Hypothalamus (tissue), 51 donors: ENCODE results near the gene CFLAR.

Experiments used
- DNase-seq, 51 donors: peaks; one replicate each; lab custom pipeline; 2025; lab: John Stamatoyannopoulos, UW

CFLAR gene

GRCh38 chr2:201116115-201116958 is at the start of gene CFLAR:
Gene CFLAR, plus strand, starts transcription at chr2:201116164. Its CDS starts 13,702 bp downstream, at chr2:201129866.
- DNase-seq: peak in 48 of 51 donors; percentile 14 to 91 (median 65)

DNA sequence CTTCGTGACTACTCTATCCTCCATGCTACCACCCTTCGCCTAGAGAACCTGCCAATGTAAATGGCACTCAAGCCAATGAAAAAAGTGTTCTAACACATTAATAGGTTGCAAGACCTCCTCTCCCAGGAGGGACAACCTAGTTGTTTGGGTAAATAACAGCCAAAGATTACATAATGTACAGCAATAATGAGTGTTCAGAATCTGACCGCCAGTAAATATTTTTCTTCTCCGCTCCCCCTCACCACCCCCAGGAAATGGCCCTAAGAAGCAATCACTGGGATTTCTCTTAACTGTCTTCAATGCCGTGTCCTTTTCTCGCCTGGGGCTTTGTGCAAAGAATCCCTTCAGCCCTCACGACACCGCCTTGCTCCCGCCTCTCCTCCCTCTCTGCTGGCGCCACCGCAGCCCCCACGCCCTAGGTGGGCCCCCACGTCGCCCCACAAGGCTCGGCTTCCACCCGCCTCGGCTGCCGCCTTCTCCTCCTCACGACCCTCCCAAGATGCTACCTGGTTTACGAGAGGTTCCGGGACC is 45.0 kb upstream of the CFLAR start:
- DNase-seq: peak in 3 of 51 donors; percentile 18 to 68 (median 39)

DNA sequence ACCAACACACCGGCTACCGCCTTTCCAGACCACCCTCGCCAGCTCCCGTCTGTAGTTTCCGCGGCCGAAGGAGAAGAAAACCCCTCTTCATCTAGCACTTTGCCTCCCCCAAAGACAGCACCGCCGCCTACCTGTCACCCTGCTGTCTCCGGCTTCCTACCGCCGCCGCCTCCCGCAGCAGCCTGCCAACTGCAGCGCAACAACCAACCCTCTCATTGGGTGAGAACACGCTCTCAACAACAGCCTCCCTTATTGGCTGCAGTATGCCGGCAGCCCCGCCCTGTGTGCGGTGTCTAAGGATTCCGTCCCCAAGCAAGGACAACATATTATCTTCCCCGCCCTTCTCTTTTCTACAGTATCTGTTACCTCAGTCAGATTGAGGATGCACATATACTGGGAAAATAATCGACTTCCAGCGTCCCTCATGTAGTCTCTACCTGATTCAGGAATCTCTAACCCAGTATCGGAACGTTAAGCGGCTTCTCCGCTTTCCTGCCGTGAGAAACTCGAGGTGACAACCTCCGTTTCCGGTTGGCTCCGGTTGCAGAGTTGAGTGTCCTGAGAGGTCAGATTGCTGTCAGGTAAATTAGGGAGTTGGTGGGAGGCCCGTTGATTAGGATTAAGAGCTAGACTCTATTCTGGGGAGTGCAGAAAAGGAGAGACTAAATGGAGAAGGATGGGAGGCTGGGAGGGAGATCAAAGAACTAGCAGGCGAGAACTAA is 44.3 kb upstream of the CFLAR start, which contains the start of the genes HYCC2 and NDUFB3:
Gene HYCC2 (minus strand): TSS at position 193 of the 722 bp plus-strand sequence. CDS start 47,662 bp downstream, outside the sequence.
Gene NDUFB3 (plus strand): TSS at position 523 of the 722 bp plus-strand sequence. CDS start 6,882 bp downstream, outside the sequence.
- peak; percentile 41 to 99 (median 86) for DNase-seq

GRCh38 chr2:201072201-201072530 is 43.8 kb upstream of the CFLAR start:
- no peak for DNase-seq

DNA sequence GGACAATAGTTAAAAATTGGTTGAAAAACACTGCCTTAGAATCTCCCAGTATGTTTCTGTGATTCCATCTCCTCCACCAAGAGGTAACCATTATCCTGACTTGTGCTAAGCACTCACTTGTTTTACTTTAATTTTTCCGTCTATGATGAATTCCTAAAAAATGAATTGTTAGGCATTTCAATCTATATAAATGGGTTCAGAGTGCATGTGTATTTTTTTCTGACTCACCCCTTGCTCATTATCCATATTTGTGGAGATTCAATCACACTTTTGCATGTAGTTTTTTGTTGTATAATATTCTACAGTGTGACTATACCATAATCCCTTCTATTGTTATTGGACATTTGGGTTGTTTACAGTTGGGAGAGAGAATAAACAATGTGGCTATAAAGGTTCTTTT is 42.9 kb upstream of the CFLAR start:
- no peak for DNase-seq

DNA sequence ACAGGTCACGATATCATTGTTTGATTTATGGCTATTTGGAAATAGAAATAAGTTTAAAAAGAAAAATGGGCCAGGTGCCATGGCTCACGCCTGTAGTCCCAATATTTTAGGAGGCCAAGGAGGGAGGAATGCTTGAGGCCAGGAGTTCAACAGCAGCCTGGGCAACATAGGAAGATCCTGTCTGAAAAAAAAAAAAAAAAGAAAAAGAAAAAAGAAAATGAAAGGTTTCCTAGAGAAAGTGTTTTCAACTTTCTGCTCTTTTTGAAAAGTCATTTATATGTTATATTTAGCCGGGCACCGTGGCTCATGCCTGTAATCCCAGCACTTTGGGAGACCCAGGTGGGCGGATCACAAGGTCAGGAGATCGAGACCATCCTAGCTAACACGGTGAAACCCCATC is 41.0 kb upstream of the CFLAR start:
- no peak for DNase-seq

GRCh38 chr2:201084863-201085262 is 31.1 kb upstream of the CFLAR start:
- DNase-seq: no peak

- DNase-seq: no peak
Observed at GRCh38 chr2:201090574-201090973, 25.4 kb upstream of the CFLAR start.

DNA sequence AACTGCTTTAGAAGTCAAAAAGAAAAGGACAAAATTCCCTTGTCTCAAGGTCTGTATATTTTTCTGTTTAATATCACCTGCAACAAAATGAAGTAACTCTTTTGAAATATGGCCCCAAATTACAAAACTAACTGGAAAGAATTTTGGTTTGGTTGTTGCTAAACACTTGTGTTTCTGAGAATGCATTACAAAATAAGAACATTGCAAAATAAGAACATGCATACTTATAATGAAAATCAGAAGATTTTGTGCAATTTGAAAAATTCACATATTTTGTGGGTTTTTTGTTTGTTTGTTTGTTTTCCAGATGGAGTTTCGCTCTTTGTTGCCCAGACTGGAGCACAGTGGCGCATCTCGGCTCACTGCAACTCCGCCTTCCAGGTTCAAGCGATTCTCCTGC is 22.4 kb upstream of the CFLAR start:
- DNase-seq: no peak

- DNase-seq: no peak
Observed at GRCh38 chr2:201100497-201100896, 15.5 kb upstream of the CFLAR start.

GRCh38 chr2:201105759-201106158 is 10.2 kb upstream of the CFLAR start:
- DNase-seq: no peak

DNA sequence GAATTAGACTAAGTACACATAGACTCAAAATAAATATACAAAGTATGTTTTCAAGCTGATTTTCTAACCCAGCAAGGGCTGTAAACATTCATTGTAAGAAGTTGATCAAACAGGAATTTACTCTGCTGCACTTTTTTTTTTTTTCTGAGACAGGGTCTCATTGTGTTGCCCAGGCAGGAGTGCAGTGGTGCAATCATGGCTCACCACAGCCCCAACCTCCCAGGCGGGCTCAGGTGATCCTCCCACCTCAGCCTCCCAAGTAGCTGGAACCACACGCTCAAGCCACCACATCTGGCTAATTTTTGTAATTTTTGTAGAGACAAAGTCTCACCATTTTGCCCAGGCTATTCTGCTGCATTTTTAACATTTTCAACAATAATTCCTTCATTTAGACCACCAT is 8.3 kb upstream of the CFLAR start:
- no peak for DNase-seq

GRCh38 chr2:201108341-201108740 is 7.6 kb upstream of the CFLAR start:
- no peak for DNase-seq

DNA sequence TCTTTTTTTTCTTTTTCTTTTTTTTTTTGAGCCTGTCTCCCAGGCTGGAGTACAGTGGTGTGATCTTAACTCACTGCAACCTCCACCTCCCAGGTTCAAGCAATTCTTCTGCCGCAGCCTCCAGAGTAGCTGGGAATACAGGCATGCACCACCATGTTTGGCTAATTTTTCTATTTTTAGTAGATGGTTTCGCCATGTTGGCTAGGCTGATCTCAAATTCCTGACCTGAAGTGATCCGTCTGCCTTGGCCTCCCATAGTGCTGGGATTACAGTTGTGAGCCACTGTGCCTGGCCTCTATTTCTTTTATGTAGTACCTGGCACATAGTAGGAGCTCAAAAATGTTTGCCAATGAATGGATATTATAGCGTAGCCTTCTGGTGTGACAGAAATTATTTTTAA is 6.8 kb upstream of the CFLAR start:
- no peak for DNase-seq

DNA sequence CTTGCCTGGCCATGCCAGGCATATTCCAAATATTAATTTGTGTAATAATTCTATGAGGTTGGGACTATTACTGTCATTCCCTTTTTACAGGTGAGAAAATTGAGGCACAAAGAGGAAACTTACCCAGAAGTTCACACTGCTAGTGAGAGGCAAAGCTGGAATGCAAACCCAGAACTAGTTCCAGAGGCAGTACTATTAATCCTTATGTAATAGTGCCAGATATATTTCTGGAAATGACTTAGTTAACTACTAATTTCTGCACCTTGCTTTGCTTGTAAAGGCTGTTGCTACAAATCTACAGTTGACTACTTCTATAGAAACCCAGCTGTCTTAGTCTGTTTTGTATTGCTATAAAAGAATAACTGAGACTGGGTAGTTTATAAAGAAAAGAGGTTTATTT is 5.3 kb upstream of the CFLAR start:
- no peak for DNase-seq

GRCh38 chr2:201111096-201111495 is 4.9 kb upstream of the CFLAR start:
- DNase-seq: no peak

DNA sequence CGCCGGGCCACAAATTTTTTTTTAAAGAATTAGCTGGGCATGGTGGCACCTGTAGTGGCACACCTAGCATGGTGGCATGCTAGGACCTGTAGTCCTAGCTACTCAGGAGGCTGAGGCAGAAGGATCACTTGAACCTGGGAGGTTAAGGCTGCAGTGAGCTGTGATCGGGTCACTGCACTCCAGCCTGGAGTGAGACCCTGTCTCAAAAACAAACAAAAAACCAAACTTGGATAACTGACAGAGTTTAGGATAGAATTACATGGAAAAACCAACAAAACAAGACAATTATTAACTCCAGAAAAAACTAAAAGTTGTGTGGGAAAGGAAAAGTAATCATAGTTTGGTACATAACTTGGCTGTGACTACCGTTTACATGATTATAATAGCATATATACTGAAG is 1.6 kb upstream of the CFLAR start:
- DNase-seq: no peak

DNA sequence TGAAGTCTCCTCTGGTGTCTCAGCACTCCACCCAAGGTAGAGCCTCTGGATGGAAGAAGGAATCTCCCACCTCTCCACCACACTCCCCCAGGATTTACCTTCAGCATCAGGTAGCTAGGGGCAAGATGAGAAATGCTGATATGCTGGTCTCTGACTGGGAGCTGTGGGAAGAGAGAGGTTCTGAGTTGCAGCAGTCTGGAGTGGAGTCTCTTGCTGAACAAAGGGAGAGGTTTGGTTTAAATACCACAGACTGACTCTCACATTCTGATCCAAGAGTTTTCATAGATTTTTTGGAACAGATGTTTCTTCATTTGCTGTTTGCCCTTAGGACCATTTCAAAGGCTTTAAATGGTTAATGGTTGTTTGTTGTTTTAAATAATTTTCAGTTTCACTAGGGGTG is 1.1 kb upstream of the CFLAR start:
- DNase-seq: no peak

DNA sequence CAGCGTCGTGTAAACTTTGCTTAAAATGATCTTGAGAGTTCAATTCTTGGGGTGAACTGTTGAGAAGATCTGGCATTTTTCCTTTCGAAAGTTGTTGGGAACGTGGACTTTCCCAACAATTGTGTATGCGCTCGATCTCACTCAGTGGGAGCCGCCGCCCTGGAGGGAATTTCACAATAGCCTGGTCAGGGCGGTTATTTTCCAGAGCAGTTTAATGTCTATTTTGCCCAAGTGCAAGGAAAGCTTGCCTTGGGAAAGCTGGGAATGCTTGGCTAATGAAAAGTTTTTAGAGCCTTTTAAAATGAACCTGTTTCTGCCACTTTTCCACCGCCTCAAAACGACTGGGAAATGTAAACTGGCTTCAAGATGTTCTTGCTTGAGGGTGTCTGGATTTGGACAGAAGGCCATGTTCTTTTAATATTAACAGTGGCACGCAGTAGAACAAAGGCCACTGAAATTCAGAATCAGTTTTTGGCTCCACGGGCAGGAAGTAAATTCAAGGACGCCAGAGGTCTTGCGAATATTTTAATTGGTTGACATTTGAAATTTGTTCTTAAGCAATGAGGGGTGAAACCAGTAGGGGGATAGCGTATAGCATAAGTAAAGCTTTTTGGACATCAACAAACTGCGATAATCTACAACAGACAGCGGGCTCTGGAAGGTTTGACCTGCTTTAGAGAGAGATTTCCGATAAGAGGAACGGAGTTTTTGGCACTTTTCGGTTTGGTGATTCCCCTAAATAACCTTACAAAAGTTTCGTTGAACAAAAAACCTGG is 1.2 kb downstream of the CFLAR start:
- peak in 14 of 51 donors; percentile 29 to 81 (median 50) for DNase-seq

- DNase-seq: peak in 1 of 51 donors; percentile 3
Observed at GRCh38 chr2:201117735-201118094, 1.8 kb downstream of the CFLAR start.
